ENCODE results near the gene KDM2B. TPM values are rescaled to one million over a fixed set of nuclear protein-coding genes. Genes with fewer than 3 reads are reported as not detected.
"Not testable (repeated sequence)": the region's sequence is repeated elsewhere in the genome, so short reads cannot be mapped to it uniquely, and the experiment has no call there.

KDM2B gene
- polyA plus RNA-seq, 3 donors from 2014 or later = 9.6 to 17.0 (median 10.4) TPM

GRCh38 chr12:121490401-121491281 is 90.2 kb downstream of the KDM2B start:
- Mint-ChIP-seq H3K27ac (peak overlapping the region in 1 of 6 donors; percentile 72), H3K9me3 (no peaks in the 10 kb centered on the region), H3K36me3 (peaks cover 0 to 19% (median 9%) of the 10 kb centered on the region in 3 donors), H3K4me1 (peaks cover 25 to 29% of the 10 kb centered on the region in 2 donors), H3K4me3 (no peak overlapping the region), H3K27me3 (ENCODE audit: low read depth in 3 of 3) (peaks cover 0 to 2% (median 2%) of the 10 kb centered on the region in 3 donors)
- DNase-seq = no peak

- no peaks in the 10 kb centered on the region for H3K9me3 Mint-ChIP-seq
- peaks cover 21 to 26% of the 10 kb centered on the region in 2 donors for H3K4me1 Mint-ChIP-seq
- H3K27ac Mint-ChIP-seq = no peak overlapping the region
- H3K27me3 Mint-ChIP-seq (ENCODE audit: low read depth in 3 of 3) = peaks cover 0 to 2% (median 2%) of the 10 kb centered on the region in 3 donors
- no peak for DNase-seq
- H3K4me3 Mint-ChIP-seq = no peak overlapping the region
- peaks cover 0 to 19% (median 9%) of the 10 kb centered on the region in 3 donors for H3K36me3 Mint-ChIP-seq
These were observed 90.9 kb downstream of the KDM2B start for GRCh38 chr12:121489874-121490273.

GRCh38 chr12:121484967-121485366 is 95.9 kb downstream of the KDM2B start:
- peaks cover 6 to 8% of the 10 kb centered on the region in 2 donors for H3K4me1 Mint-ChIP-seq
- DNase-seq = no peak
- peaks cover 0 to 3% (median 0%) of the 10 kb centered on the region in 3 donors for H3K27me3 Mint-ChIP-seq (ENCODE audit: low read depth in 3 of 3)
- H3K9me3 Mint-ChIP-seq = no peaks in the 10 kb centered on the region
- no peak overlapping the region for H3K27ac Mint-ChIP-seq
- no peak overlapping the region for H3K4me3 Mint-ChIP-seq
- H3K36me3 Mint-ChIP-seq = peaks cover 0 to 3% (median 0%) of the 10 kb centered on the region in 3 donors

GRCh38 chr12:121484564-121484963 is 96.3 kb downstream of the KDM2B start:
- not testable (repeated sequence) for H3K9me3 Mint-ChIP-seq; H3K27me3 Mint-ChIP-seq (ENCODE audit: low read depth in 3 of 3); H3K36me3 Mint-ChIP-seq; H3K4me3 Mint-ChIP-seq; DNase-seq; H3K4me1 Mint-ChIP-seq
- H3K27ac Mint-ChIP-seq = peak overlapping the region in 1 of 6 donors; percentile 58

GRCh38 chr12:121483949-121484348 is 96.9 kb downstream of the KDM2B start:
- Mint-ChIP-seq H3K27ac (peak overlapping the region in 2 of 6 donors; percentile 53 to 58), H3K4me3 (no peak overlapping the region), H3K36me3 (peaks cover 0 to 3% (median 0%) of the 10 kb centered on the region in 3 donors), H3K9me3 (no peaks in the 10 kb centered on the region), H3K27me3 (ENCODE audit: low read depth in 3 of 3) (peaks cover 0 to 3% (median 0%) of the 10 kb centered on the region in 3 donors), H3K4me1 (peaks cover 8% of the 10 kb centered on the region in 2 donors)
- DNase-seq = no peak

GRCh38 chr12:121476477-121476876 is 104.3 kb downstream of the KDM2B start:
- Mint-ChIP-seq H3K9me3 (no peaks in the 10 kb centered on the region), H3K27me3 (ENCODE audit: low read depth in 3 of 3) (no peaks in the 10 kb centered on the region), H3K27ac (peak overlapping the region in 1 of 6 donors; percentile 67), H3K4me3 (no peak overlapping the region), H3K4me1 (peaks cover 1 to 10% of the 10 kb centered on the region in 2 donors), H3K36me3 (no peaks in the 10 kb centered on the region)
- no peak for DNase-seq

- H3K27me3 Mint-ChIP-seq (ENCODE audit: low read depth in 3 of 3) = no peaks in the 10 kb centered on the region
- no peak for DNase-seq
- H3K4me3 Mint-ChIP-seq = no peak overlapping the region
- H3K36me3 Mint-ChIP-seq = no peaks in the 10 kb centered on the region
- H3K9me3 Mint-ChIP-seq = no peaks in the 10 kb centered on the region
- peaks cover 1 to 19% of the 10 kb centered on the region in 2 donors for H3K4me1 Mint-ChIP-seq
- no peak overlapping the region for H3K27ac Mint-ChIP-seq
These were observed 105.5 kb downstream of the KDM2B start for GRCh38 chr12:121475279-121475678.

GRCh38 chr12:121472150-121472905 is 108.5 kb downstream of the KDM2B start:
- H3K4me1 Mint-ChIP-seq = peaks cover 0 to 14% of the 10 kb centered on the region in 2 donors
- H3K36me3 Mint-ChIP-seq = no peaks in the 10 kb centered on the region
- H3K27me3 Mint-ChIP-seq (ENCODE audit: low read depth in 3 of 3) = peaks cover 0 to 4% (median 2%) of the 10 kb centered on the region in 3 donors
- no peak for DNase-seq
- no peak overlapping the region for H3K4me3 Mint-ChIP-seq
- no peak overlapping the region for H3K27ac Mint-ChIP-seq
- no peaks in the 10 kb centered on the region for H3K9me3 Mint-ChIP-seq

- Mint-ChIP-seq H3K4me3 (no peak overlapping the region), H3K4me1 (peaks cover 6 to 21% of the 10 kb centered on the region in 2 donors), H3K36me3 (no peaks in the 10 kb centered on the region), H3K27me3 (ENCODE audit: low read depth in 3 of 3) (peaks cover 6 to 9% (median 6%) of the 10 kb centered on the region in 3 donors), H3K9me3 (no peaks in the 10 kb centered on the region), H3K27ac (peak overlapping the region; percentile 13 to 86 (median 58))
- DNase-seq = no peak
These were observed 110.1 kb downstream of the KDM2B start for GRCh38 chr12:121470751-121471150.

- peak overlapping the region; percentile 68 to 87 (median 75) for H3K27ac Mint-ChIP-seq
- peak overlapping the region in 4 of 5 donors; percentile 26 to 50 (median 44) for H3K4me3 Mint-ChIP-seq
- H3K9me3 Mint-ChIP-seq = no peaks in the 10 kb centered on the region
- DNase-seq = no peak
- H3K27me3 Mint-ChIP-seq (ENCODE audit: low read depth in 3 of 3) = peaks cover 10 to 12% (median 11%) of the 10 kb centered on the region in 3 donors
- peaks cover 18 to 26% of the 10 kb centered on the region in 2 donors for H3K4me1 Mint-ChIP-seq
- H3K36me3 Mint-ChIP-seq = no peaks in the 10 kb centered on the region
These were observed 112.4 kb downstream of the KDM2B start for GRCh38 chr12:121468499-121468801.

GRCh38 chr12:121467638-121468498 is 113.0 kb downstream of the KDM2B start:
- peak overlapping the region; percentile 44 to 56 (median 50) for H3K4me3 Mint-ChIP-seq
- peaks cover 18 to 26% of the 10 kb centered on the region in 2 donors for H3K4me1 Mint-ChIP-seq
- H3K27ac Mint-ChIP-seq = peak overlapping the region; percentile 68 to 87 (median 75)
- no peaks in the 10 kb centered on the region for H3K9me3 Mint-ChIP-seq
- peaks cover 10 to 12% (median 11%) of the 10 kb centered on the region in 3 donors for H3K27me3 Mint-ChIP-seq (ENCODE audit: low read depth in 3 of 3)
- H3K36me3 Mint-ChIP-seq = no peaks in the 10 kb centered on the region
- DNase-seq = no peak

- peak; percentile 92 to 93 (median 92) for DNase-seq
These were observed 113.8 kb downstream of the KDM2B start for GRCh38 chr12:121466794-121467637.

More at GRCh38 chr12:121466794-121467637, 113.8 kb downstream of the KDM2B start:
- H3K4me3 Mint-ChIP-seq = peak overlapping the region in 2 of 5 donors; percentile 44 to 52
- no peaks in the 10 kb centered on the region for H3K36me3 Mint-ChIP-seq
- H3K4me1 Mint-ChIP-seq = peaks cover 19 to 26% of the 10 kb centered on the region in 2 donors
- H3K27me3 Mint-ChIP-seq (ENCODE audit: low read depth in 3 of 3) = peaks cover 10 to 12% (median 11%) of the 10 kb centered on the region in 3 donors
- no peak overlapping the region for H3K27ac Mint-ChIP-seq
- no peaks in the 10 kb centered on the region for H3K9me3 Mint-ChIP-seq

All from immature natural killer cell (primary cell).